Esophagus (tissue), 2 donors: Measurements from ENCODE around the gene GYG2. TPM values are rescaled to one million over a fixed set of nuclear protein-coding genes. Genes with fewer than 3 reads are reported as not detected.
"Not testable (repeated sequence)": the region's sequence is repeated elsewhere in the genome, so short reads cannot be mapped to it uniquely, and the experiment has no call there.

Source experiments
- H3K27ac ChIP-seq, 2 donors: one replicate each; pipeline ENCODE4 v1.5.1; 2013; ENCODE audit warnings: low read depth in 2 of 2, mild to moderate bottlenecking in 2 of 2, inconsistent platforms in 1 of 2, low read length in 1 of 2, moderate library complexity in 1 of 2
- H3K27me3 ChIP-seq, 2 donors: one replicate each; pipeline ENCODE4 v1.6.1; 2013; ENCODE audit warnings: low read length in 2 of 2, control low read depth in 1 of 2, mild to moderate bottlenecking in 1 of 2; ENCODE audit not compliant: insufficient read depth in 2 of 2, control insufficient read depth in 1 of 2
- H3K36me3 ChIP-seq, 2 donors: one replicate each; pipeline ENCODE4 v1.6.1; 2013; ENCODE audit warnings: low read length in 1 of 2; ENCODE audit not compliant: control insufficient read depth in 2 of 2, insufficient read depth in 2 of 2
- H3K4me1 ChIP-seq, 2 donors: one replicate each; pipeline ENCODE4 v1.6.1; 2013; ENCODE audit warnings: low read length in 1 of 2; ENCODE audit not compliant: control insufficient read depth in 2 of 2, insufficient read depth in 2 of 2
- H3K4me3 ChIP-seq, 2 donors: one replicate each; pipeline ENCODE4 v1.5.1; 2013; ENCODE audit warnings: low read length in 2 of 2, mild to moderate bottlenecking in 2 of 2, low read depth in 1 of 2, moderate library complexity in 1 of 2
- H3K9me3 ChIP-seq, 2 donors: one replicate each; pipeline ENCODE4 v1.6.1; 2013; ENCODE audit warnings: mild to moderate bottlenecking in 2 of 2, low read depth in 1 of 2, low read length in 1 of 2, moderate library complexity in 1 of 2; ENCODE audit not compliant: control insufficient read depth in 2 of 2, insufficient read depth in 1 of 2
- WGBS, 2 donors: extraction: QIAGEN DNeasy Blood & Tissue Kit; methylation state at CpG; one replicate each; pipeline ENCODE4 v1.1.7; 2013; 5-methylcytosine and 5-hydroxymethylcytosine counted together
- polyA plus RNA-seq, 2 donors: library from polyadenylated mRNA; stranded (reverse); fragments of 200-250 nt; gene quantifications; one replicate each; pipeline ENCODE4 v1.2.3, GENCODE V29; 2013
- donor health status: healthy with polysubstance abuse.
- donor health status: Bipolar disorder and iron deficiency.

The GYG2 gene
- polyA plus RNA-seq, result under 1 TPM; 0.16 to 0.42 TPM

DNA sequence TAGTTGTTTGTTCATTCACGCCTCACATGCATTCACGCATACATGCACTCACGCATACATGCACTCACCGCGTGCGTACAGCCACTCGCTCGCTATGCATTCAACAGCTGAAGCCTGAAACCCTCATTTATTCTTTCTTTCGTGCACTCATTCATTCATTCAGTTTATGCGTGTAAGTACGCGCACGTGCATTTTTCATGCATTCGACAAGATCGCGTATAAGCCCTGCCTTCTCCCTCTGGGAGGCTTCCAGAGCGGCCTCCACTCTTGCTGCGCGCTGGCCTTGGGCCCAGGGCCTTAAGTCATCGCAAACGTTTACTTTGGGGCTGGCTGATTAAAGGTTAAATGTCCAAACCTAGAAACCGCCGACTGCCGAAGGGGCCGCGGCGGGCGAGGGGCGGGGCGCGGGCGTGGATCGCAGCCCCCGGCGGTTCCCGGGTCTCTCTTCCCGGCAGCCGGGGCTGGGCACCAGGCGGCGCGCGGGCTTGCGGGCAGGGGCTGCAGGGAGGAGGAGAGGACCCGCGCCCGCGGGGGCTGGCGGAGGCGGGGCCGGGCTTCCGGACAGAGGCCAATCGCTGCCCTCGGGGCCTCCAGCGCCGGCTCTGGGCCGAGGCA, at the start of gene GYG2:
TSS of gene GYG2 (plus strand) at position 587 of the 615 bp plus-strand sequence. CDS start 1,259 bp downstream, outside the sequence.
- no peaks in the 10 kb centered on the region for H3K27me3 ChIP-seq
- H3K4me3 ChIP-seq, result peak within 1 kb of the TSS; percentile 26 to 36
- no peaks in the 10 kb centered on the region for H3K9me3 ChIP-seq
- no peaks in the 10 kb centered on the region for H3K36me3 ChIP-seq
- H3K4me1 ChIP-seq, result peaks cover 3 to 11% of the 10 kb centered on the region in 2 donors
- H3K27ac ChIP-seq, result no peak within 1 kb of the TSS
- WGBS, 2 donors, result 14 to 16% methylated on average over 51 to 52 of the region's 56 CpGs

DNA sequence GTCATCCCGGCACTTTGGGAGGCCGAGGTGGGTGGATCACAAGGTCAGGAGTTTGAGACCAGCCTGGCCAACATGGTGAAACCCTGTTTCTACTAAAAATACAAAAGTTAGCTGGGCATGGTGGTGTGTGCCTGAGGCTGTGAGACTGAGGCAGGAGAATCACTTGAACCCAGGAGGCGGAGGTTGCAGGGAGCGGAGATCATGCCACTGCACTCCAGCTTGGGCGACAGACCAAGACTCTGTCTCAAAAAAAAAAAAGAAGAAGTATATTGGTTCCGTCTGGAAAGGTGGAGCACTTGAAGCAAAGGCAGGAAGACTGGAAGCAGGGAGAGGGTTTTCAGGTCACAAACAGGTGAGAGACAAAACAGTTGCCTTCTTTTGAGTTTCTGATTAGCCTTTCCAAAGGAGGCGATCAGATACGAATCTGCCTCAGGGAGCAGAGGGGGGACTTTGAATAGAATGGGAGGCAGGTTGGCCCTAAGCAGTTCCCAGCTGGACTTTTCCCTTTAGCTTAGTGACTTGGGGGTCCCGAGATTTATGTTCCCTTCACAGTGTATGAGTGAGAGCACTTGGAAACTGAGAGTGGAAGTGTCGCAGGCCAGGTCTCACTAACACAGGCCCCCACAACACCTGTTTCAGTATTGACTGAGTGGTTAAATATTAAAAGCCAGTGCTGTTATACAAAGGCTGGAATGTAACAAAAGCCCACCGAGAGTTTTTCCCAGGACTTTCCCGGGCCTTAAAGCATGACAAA, 48.1 kb upstream of the GYG2 start:
- H3K4me3 ChIP-seq, H3K27me3 ChIP-seq, H3K36me3 ChIP-seq, H3K9me3 ChIP-seq, H3K27ac ChIP-seq, H3K4me1 ChIP-seq: not testable (repeated sequence)
- WGBS, 2 donors, result 70 to 73% methylated on average over 12 of the region's 12 CpGs

DNA sequence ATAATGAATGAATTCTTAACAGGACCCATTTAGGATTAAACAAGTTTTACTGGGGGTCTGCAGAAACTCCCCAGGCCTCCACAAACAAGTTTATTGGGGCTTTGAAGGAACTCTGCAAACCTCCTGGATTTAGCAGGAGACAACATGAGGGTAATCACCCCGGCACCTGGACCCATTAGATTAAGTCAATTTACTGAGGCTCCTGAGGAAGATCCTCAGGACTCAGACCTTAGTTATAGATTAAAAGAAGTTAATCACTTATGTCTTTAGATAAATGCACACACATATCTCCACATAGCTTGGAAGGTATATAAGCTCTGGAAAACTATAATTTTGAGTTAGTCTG, 47.5 kb upstream of the GYG2 start:
- H3K27me3 ChIP-seq, result no peaks in the 10 kb centered on the region
- H3K4me1 ChIP-seq, result no peaks in the 10 kb centered on the region
- H3K36me3 ChIP-seq, result no peaks in the 10 kb centered on the region
- no peaks in the 10 kb centered on the region for H3K9me3 ChIP-seq
- H3K27ac ChIP-seq, result no peak overlapping the region
- WGBS, 2 donors, result 81 to 86% methylated on average over 1 of the region's 1 CpG
- no peak overlapping the region for H3K4me3 ChIP-seq

DNA sequence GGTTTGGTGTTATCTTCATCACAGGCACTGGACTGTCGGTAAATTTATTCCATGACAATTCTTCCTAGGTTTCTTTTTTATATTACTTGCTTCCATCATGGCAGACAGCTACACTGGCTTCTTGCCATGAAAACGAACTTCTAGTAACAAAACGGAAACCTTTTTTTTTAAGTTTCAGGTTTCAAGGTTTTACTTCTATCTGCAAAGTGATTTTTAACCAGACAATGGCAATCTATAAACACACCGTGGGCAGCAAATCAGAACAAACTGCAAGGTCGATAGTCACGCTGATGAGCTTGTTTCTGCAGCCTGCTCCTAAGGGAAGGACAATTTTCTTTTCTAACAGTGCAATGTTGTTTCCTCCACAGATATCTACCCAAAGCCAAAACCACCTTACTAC, 47.0 kb upstream of the GYG2 start:
- 38 to 54% methylated on average over 6 of the region's 6 CpGs for WGBS, 2 donors
- Histone ChIP-seq H3K27ac (no peak overlapping the region), H3K36me3 (no peaks in the 10 kb centered on the region), H3K4me3 (no peak overlapping the region), H3K9me3 (no peaks in the 10 kb centered on the region), H3K4me1 (no peaks in the 10 kb centered on the region), H3K27me3 (no peaks in the 10 kb centered on the region)

DNA sequence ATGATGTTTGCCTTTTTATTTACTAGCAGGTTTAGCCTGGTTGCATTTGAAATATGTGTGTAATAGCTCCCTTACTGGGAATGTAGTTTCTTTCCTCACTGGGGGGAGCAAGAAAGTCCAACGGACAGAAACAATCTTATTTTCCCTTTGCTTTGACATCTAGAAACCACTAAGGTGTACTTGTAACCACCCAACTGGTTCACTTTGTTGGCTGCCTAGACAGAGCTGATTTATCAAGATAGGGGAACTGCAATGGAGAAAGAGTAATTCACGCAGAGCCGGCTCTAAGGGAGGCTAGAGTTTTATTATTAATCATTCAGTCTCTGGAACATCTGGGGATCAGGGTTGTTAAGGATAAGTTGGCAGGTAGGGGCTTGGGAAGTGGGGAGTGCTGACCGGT, 46.6 kb upstream of the GYG2 start:
- no peaks in the 10 kb centered on the region for H3K27me3 ChIP-seq
- WGBS, 2 donors, result 58 to 59% methylated on average over 4 of the region's 4 CpGs

DNA sequence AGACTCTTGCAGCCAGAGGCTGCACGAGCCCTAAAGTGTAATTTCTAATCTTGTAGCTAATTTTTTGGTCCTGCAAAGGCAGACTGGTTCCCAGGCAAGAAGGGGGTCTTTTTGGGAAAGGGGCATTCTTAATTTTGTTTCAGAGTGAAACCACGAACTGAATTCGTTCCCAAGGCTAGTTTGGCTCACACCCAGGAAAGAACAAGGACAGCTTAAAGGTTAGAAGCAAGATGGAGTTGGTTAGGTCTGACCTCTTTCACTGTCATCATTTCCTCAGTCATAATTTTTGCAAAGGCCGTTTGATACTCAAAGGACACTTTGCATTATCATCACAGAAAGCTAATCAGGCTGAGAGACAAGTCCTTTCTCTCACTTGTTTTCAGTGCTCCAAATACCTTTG, 46.0 kb upstream of the GYG2 start:
- Histone ChIP-seq H3K9me3 (no peaks in the 10 kb centered on the region), H3K27ac (no peak overlapping the region), H3K4me3 (no peak overlapping the region), H3K36me3 (no peaks in the 10 kb centered on the region), H3K27me3 (no peaks in the 10 kb centered on the region), H3K4me1 (no peaks in the 10 kb centered on the region)
- 71 to 79% methylated on average over 4 of the region's 4 CpGs for WGBS, 2 donors

More for the DNA sequence above, 46.6 kb upstream of the GYG2 start:
- H3K4me1 ChIP-seq, result no peaks in the 10 kb centered on the region
- H3K36me3 ChIP-seq, result no peaks in the 10 kb centered on the region
- no peak overlapping the region for H3K4me3 ChIP-seq
- no peaks in the 10 kb centered on the region for H3K9me3 ChIP-seq
- H3K27ac ChIP-seq, result no peak overlapping the region

DNA sequence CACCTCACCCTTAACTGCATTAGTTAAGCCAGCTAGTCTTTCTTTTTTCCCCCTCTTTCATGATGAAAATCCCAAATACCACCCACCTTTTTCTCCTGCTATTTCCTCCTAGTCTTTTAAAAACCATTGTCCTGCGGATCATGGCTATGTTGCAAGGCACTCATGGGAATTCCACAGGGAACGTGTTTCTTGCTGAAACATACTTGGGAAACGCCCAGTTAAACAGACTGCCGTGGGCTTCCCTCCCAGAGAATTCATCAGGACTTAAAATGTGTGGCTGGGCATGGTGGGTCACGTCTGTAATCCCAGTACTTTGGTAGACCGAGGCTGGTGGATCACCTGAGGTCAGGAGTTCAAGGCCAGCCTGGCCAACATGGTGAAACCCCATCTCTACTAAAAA, 44.7 kb upstream of the GYG2 start:
- WGBS, 2 donors, result 69% methylated on average over 6 of the region's 6 CpGs
- Histone ChIP-seq H3K27me3 (no peaks in the 10 kb centered on the region), H3K4me3 (no peak overlapping the region), H3K4me1 (no peaks in the 10 kb centered on the region), H3K9me3 (no peaks in the 10 kb centered on the region), H3K27ac (no peak overlapping the region), H3K36me3 (no peaks in the 10 kb centered on the region)

DNA sequence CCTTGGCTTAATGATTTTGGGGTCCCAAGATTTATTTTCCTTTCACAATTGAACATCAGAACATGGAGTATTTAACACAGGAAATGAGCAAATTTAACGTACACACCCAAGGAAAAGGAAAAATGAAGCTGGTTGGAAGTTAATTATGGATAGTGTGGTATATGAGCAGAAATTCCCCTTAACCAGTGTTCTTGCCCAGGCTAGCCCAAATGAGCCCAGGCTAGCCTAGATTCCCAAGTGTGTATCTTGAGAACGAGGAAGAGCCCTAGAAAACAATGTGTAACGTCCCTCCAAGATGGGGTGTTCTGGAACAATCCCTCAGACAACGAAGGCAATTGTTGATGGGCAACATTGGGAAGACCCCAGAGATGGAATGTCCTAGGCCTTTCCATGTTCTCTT, 43.2 kb upstream of the GYG2 start:
- no peaks in the 10 kb centered on the region for H3K4me1 ChIP-seq
- no peaks in the 10 kb centered on the region for H3K9me3 ChIP-seq
- H3K36me3 ChIP-seq, result no peaks in the 10 kb centered on the region
- 60 to 68% methylated on average over 4 of the region's 4 CpGs for WGBS, 2 donors
- H3K4me3 ChIP-seq, result no peak overlapping the region
- no peaks in the 10 kb centered on the region for H3K27me3 ChIP-seq
- H3K27ac ChIP-seq, result no peak overlapping the region

DNA sequence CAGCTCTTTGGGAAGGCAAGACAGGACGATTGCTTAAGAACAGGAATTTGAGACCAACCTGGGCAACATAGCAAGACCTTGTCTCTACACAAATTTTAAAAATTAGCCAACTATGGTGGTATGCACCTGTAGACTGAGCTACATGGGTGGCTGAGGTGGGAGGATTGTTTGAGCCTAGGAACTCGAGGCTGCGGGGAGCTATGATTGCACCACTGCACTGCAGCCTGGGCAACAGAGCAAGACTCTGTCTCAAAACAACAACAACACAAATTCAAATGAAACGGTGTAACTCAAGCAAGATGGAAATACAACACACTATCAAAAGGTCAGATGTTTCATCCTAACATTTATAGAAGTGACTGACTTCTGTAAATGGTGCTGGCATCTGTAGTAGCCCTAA, 39.8 kb upstream of the GYG2 start:
- H3K9me3 ChIP-seq, result no peaks in the 10 kb centered on the region
- no peak overlapping the region for H3K4me3 ChIP-seq
- no peaks in the 10 kb centered on the region for H3K4me1 ChIP-seq
- WGBS, 2 donors, result 86 to 92% methylated on average over 4 of the region's 4 CpGs
- H3K36me3 ChIP-seq, result no peaks in the 10 kb centered on the region
- H3K27ac ChIP-seq, result no peak overlapping the region
- H3K27me3 ChIP-seq, result no peaks in the 10 kb centered on the region

DNA sequence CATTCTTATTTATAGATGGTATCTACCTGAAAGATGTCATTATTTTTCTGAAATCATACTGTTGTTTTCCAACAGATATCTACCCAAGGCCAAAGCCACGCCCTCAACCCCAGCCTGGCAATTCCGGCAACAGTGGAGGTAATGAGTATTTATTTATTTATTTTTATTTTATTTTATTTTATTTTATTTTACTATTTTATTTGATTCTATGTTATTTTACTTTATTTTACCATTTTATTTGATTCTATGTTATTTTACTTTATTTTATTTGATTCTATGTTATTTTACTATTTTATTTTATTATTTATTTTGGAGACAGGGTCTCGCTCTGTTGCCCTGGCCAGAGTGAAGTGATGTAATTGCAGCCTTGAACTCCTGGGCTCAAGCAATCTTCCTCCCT, 39.2 kb upstream of the GYG2 start:
- WGBS, 2 donors, result 94 to 96% methylated on average over 3 of the region's 3 CpGs
- H3K27me3 ChIP-seq, result no peaks in the 10 kb centered on the region

More for the DNA sequence above, 39.2 kb upstream of the GYG2 start:
- Histone ChIP-seq H3K4me3 (no peak overlapping the region), H3K4me1 (no peaks in the 10 kb centered on the region), H3K9me3 (no peaks in the 10 kb centered on the region), H3K36me3 (no peaks in the 10 kb centered on the region), H3K27ac (no peak overlapping the region)
